WTC11 (cell line): ENCODE data around the gene CCDC57. TPM values are rescaled to one million over a fixed set of nuclear protein-coding genes. Genes with fewer than 3 reads are reported as not detected.

ENCODE experiments used
- ATAC-seq: fragments of 200-7000 bp; cut with Tn5 transposase; 2 replicates; pipeline ENCODE4 v1.10.0; 2021; ENCODE audit warnings: mild to moderate bottlenecking, moderate library complexity
- CTCF ChIA-PET: fragments of 300-600 bp; sonication (Branson Sonifier 250); formaldehyde crosslinking; loops from one replicate; lab custom pipeline; 2021; ENCODE audit warnings: antibody characterized with exemption; lab: Charles Lee
- POLR2A ChIA-PET: fragments of 350-600 bp; sonication (Branson Sonifier 250); formaldehyde crosslinking; loops from one replicate; lab custom pipeline; 2021; ENCODE audit warnings: antibody characterized with exemption; lab: Charles Lee
- DNase-seq: peaks from one replicate; pipeline ENCODE4 v3.0.0; 2021; ENCODE audit warnings: low spot score
- H3K27ac Mint-ChIP-seq: 2 replicates; pipeline ENCODE4 v1.8.0; 2021; ENCODE audit warnings: mixed read lengths
- H3K27me3 Mint-ChIP-seq: 2 replicates; pipeline ENCODE4 v1.8.0; 2021; ENCODE audit warnings: low read depth, mild to moderate bottlenecking, moderate library complexity, mixed read lengths
- H3K36me3 Mint-ChIP-seq: 2 replicates; pipeline ENCODE4 v1.8.0; 2021; ENCODE audit warnings: mixed read lengths
- H3K4me1 Mint-ChIP-seq: 2 replicates; pipeline ENCODE4 v1.8.0; 2022; ENCODE audit warnings: mixed read lengths
- H3K4me3 Mint-ChIP-seq: 2 replicates; pipeline ENCODE4 v1.8.0; 2021; ENCODE audit warnings: mild to moderate bottlenecking, moderate library complexity, mixed read lengths
- H3K9me3 Mint-ChIP-seq: 2 replicates; pipeline ENCODE4 v1.8.0; 2021; ENCODE audit warnings: mixed read lengths
- ATF1 ChIP-seq: sonication (generic); formaldehyde crosslinking; IDR thresholded peaks from 2 replicates; pipeline ENCODE4 v1.8.1; 2023; ENCODE audit warnings: mild to moderate bottlenecking, moderate library complexity, missing genetic modification reagents
- CBFB ChIP-seq: sonication (generic); formaldehyde crosslinking; IDR thresholded peaks from 2 replicates; pipeline ENCODE4 v1.8.1; 2022; ENCODE audit warnings: mild to moderate bottlenecking, low read depth, missing genetic modification reagents
- ELF4 ChIP-seq: sonication (generic); formaldehyde crosslinking; IDR thresholded peaks from 2 replicates; pipeline ENCODE4 v1.8.1; 2022; ENCODE audit warnings: low read depth, mild to moderate bottlenecking, moderate library complexity, missing genetic modification reagents
- ESRRA ChIP-seq: sonication (generic); formaldehyde crosslinking; IDR thresholded peaks from 2 replicates; pipeline ENCODE4 v1.8.1; 2022; ENCODE audit warnings: mild to moderate bottlenecking, missing genetic modification reagents, borderline replicate concordance
- ETV6 ChIP-seq: sonication (generic); formaldehyde crosslinking; IDR thresholded peaks from 2 replicates; pipeline ENCODE4 v1.8.1; 2022; ENCODE audit warnings: mild to moderate bottlenecking, missing genetic modification reagents
- FOXK1 ChIP-seq: sonication (generic); formaldehyde crosslinking; IDR thresholded peaks from 2 replicates; pipeline ENCODE4 v1.8.0; 2022; ENCODE audit warnings: mild to moderate bottlenecking, moderate library complexity, missing genetic modification reagents
- GTF2I ChIP-seq: fragments of 250-450 bp; sonication (Bioruptor Pico); conservative IDR thresholded peaks from 2 replicates; pipeline ENCODE4 v1.4.0; 2021; ENCODE audit warnings: mild to moderate bottlenecking
- HMGA2 ChIP-seq: fragments of 250-450 bp; sonication (Bioruptor Pico); IDR thresholded peaks from 2 replicates; pipeline ENCODE4 v1.4.0; 2021; ENCODE audit warnings: mild to moderate bottlenecking, moderate library complexity
- KAT7 ChIP-seq: sonication (generic); formaldehyde crosslinking; IDR thresholded peaks from 2 replicates; pipeline ENCODE4 v1.8.1; 2023; ENCODE audit warnings: missing genetic modification reagents, mild to moderate bottlenecking, borderline replicate concordance
- MYBL2 ChIP-seq: sonication (generic); formaldehyde crosslinking; IDR thresholded peaks from 2 replicates; pipeline ENCODE4 v1.8.1; 2023; ENCODE audit warnings: mild to moderate bottlenecking, moderate library complexity, missing genetic modification reagents
- NFYB ChIP-seq: sonication (generic); formaldehyde crosslinking; conservative IDR thresholded peaks from 2 replicates; pipeline ENCODE4 v1.8.0; 2022; ENCODE audit warnings: low read depth, missing genetic modification reagents
- NR3C1 ChIP-seq: sonication (generic); formaldehyde crosslinking; conservative IDR thresholded peaks from 2 replicates; pipeline ENCODE4 v1.8.1; 2023; ENCODE audit warnings: low read depth, mild to moderate bottlenecking, missing genetic modification reagents
- OVOL2 ChIP-seq: fragments of 250-450 bp; sonication (Bioruptor Pico); IDR thresholded peaks from 2 replicates; pipeline ENCODE4 v1.9.0; 2021; ENCODE audit warnings: mild to moderate bottlenecking, borderline replicate concordance
- TP53 ChIP-seq: sonication (generic); formaldehyde crosslinking; IDR thresholded peaks from 2 replicates; pipeline ENCODE4 v1.8.1; 2023; ENCODE audit warnings: mild to moderate bottlenecking, missing genetic modification reagents
- ZNF138 ChIP-seq: sonication (generic); formaldehyde crosslinking; conservative IDR thresholded peaks from 2 replicates; pipeline ENCODE4 v1.8.1; 2022; ENCODE audit warnings: mild to moderate bottlenecking, moderate library complexity, missing genetic modification reagents
- ZNF219 ChIP-seq: sonication (generic); formaldehyde crosslinking; IDR thresholded peaks from 2 replicates; pipeline ENCODE4 v1.8.0; 2023; ENCODE audit warnings: missing genetic modification reagents, mild to moderate bottlenecking, borderline replicate concordance
- ZNF671 ChIP-seq: fragments of 250-450 bp; sonication (Bioruptor Pico); IDR thresholded peaks from 2 replicates; pipeline ENCODE4 v1.8.0; 2021; ENCODE audit warnings: mild to moderate bottlenecking
- total RNA-seq: library from RNA; stranded (reverse); gene quantifications from 3 replicates; pipeline ENCODE4 v1.2.3, GENCODE V29; 2021
- TF ChIP-seq, protein P1 (sequence below): sonication (generic); formaldehyde crosslinking; IDR thresholded peaks from 2 replicates; pipeline ENCODE4 v1.8.1; 2023; ENCODE audit warnings: mild to moderate bottlenecking, missing genetic modification reagents, moderate library complexity
- TF ChIP-seq, protein P2 (sequence below): sonication (generic); formaldehyde crosslinking; IDR thresholded peaks from 2 replicates; pipeline ENCODE4 v1.8.0; 2023; ENCODE audit warnings: mild to moderate bottlenecking, missing genetic modification reagents
- TF ChIP-seq, protein P3 (sequence below): fragments of 250-450 bp; sonication (Bioruptor Pico); IDR thresholded peaks from 2 replicates; pipeline ENCODE4 v2.1.2; 2022; ENCODE audit warnings: mild to moderate bottlenecking, moderate library complexity
- TF ChIP-seq, protein P4 (sequence below): sonication (generic); formaldehyde crosslinking; IDR thresholded peaks from 2 replicates; pipeline ENCODE4 v1.8.0; 2023; ENCODE audit warnings: missing genetic modification reagents, mild to moderate bottlenecking, borderline replicate concordance
- TF ChIP-seq, protein P5 (sequence below): sonication (generic); formaldehyde crosslinking; IDR thresholded peaks from 2 replicates; pipeline ENCODE4 v1.8.1; 2022; ENCODE audit warnings: missing genetic modification reagents, borderline replicate concordance
- TF ChIP-seq, protein P6 (sequence below): fragments of 250-450 bp; sonication (Bioruptor Pico); IDR thresholded peaks from 2 replicates; pipeline ENCODE4 v1.9.0; 2021; ENCODE audit warnings: moderate library complexity, mild to moderate bottlenecking, inconsistent platforms, borderline replicate concordance
- TF ChIP-seq, protein P7 (sequence below): sonication (generic); formaldehyde crosslinking; IDR thresholded peaks from 2 replicates; pipeline ENCODE4 v1.8.1; 2023; ENCODE audit warnings: mild to moderate bottlenecking, moderate library complexity, missing genetic modification reagents

The CCDC57 gene
- total RNA-seq, 1 experiment from 2014 or later = 20.0 TPM

DNA sequence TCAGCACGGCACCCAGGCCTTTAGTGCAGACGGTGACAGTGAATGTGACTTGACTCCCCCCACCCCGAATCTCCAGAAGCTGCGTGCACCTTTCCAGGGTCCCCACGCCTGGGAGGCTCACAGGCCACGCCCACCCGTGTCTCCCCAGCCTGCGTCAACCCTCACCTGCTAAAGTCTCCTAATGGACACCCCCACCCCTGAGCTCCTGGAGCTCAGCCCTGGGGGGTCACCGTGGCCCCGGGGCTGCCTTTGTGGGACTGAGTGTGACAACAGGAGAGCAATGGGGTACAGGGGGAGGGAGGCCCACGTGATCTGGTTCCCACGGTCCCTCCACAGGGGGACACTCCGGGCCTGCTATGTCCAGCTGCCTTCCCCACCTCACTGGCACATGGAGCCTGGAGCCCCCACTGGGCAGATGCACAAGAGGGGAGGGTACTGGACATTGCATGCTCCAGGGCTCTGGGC lies 107.2 kb downstream of the CCDC57 start:
- CTCF ChIA-PET = interaction anchor here (0.6 to 2.8 kb wide), 29 partner anchors 7 to 167 kb away, joined by 3 to 25 read pairs (median 5); partner anchors contain the start of genes CCDC57, CENPX, CSNK1D and DCXR
- POLR2A ChIA-PET = no interaction called here

DNA sequence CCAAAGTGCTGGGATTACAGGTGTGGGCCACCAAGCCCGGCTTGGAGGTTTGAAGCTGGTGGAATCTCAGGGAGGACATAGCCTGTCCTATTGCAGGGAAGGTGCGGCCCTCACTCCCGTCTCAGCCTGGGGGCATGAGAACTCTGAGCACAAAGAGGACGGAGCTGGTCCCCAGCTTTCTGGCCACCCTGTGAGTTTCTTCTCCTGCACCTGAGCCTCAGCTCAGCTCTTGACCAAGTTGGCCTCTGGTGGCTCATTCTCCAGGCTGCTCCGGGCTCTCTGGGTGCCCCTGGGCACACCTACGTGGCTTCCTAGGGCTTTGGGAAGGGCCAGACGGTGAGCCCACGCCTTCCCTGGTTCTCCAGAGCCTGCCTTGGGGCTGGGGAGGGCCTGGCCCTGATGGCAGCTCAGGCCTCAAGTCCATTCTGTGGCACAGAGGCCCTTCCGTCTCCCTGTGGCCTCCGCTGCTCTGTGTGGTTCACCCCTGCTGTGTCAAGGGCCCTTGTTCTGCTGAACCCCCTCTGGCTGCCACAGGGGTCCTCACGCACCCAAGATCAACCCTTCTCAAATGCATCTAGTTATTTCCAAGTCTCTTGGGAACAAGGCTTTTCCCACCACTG lies 107.7 kb downstream of the CCDC57 start:
- CTCF ChIA-PET = interaction anchor here (1.5 to 2.8 kb wide), 3 partner anchors 41 to 84 kb away, joined by 3 to 18 read pairs (median 13); partner anchors contain the start of gene RAC3
- no peaks in the 10 kb centered on the region for H3K36me3 Mint-ChIP-seq
- H3K4me3 Mint-ChIP-seq = no peak overlapping the region
- DNase-seq (no peak), ATAC-seq (no peak)
- H3K9me3 Mint-ChIP-seq = no peaks in the 10 kb centered on the region
- POLR2A ChIA-PET = interaction anchor here (1.0 to 1.3 kb wide), 2 partner anchors 41 to 67 kb away, joined by 3 to 5 read pairs; partner anchors contain the start of gene DCXR
- H3K27me3 Mint-ChIP-seq = peaks cover 20% of the 10 kb centered on the region
- peaks cover 53% of the 10 kb centered on the region for H3K4me1 Mint-ChIP-seq
- H3K27ac Mint-ChIP-seq = no peak overlapping the region; the same call in 1 of the 2 replicates
- TF ChIP-seq OVOL2 (CRISPR knock-in tag) (no peak), KAT7 (CRISPR knock-in tag) (no peak), ESRRA (no peak), ZNF138 (CRISPR knock-in tag) (no peak)
- TF ChIP-seq, protein P1, sequence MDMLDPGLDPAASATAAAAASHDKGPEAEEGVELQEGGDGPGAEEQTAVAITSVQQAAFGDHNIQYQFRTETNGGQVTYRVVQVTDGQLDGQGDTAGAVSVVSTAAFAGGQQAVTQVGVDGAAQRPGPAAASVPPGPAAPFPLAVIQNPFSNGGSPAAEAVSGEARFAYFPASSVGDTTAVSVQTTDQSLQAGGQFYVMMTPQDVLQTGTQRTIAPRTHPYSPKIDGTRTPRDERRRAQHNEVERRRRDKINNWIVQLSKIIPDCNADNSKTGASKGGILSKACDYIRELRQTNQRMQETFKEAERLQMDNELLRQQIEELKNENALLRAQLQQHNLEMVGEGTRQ = no peak
- TF ChIP-seq, protein P2, sequence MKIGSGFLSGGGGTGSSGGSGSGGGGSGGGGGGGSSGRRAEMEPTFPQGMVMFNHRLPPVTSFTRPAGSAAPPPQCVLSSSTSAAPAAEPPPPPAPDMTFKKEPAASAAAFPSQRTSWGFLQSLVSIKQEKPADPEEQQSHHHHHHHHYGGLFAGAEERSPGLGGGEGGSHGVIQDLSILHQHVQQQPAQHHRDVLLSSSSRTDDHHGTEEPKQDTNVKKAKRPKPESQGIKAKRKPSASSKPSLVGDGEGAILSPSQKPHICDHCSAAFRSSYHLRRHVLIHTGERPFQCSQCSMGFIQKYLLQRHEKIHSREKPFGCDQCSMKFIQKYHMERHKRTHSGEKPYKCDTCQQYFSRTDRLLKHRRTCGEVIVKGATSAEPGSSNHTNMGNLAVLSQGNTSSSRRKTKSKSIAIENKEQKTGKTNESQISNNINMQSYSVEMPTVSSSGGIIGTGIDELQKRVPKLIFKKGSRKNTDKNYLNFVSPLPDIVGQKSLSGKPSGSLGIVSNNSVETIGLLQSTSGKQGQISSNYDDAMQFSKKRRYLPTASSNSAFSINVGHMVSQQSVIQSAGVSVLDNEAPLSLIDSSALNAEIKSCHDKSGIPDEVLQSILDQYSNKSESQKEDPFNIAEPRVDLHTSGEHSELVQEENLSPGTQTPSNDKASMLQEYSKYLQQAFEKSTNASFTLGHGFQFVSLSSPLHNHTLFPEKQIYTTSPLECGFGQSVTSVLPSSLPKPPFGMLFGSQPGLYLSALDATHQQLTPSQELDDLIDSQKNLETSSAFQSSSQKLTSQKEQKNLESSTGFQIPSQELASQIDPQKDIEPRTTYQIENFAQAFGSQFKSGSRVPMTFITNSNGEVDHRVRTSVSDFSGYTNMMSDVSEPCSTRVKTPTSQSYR (CRISPR knock-in tag) = no peak
- TF ChIP-seq, protein P3, sequence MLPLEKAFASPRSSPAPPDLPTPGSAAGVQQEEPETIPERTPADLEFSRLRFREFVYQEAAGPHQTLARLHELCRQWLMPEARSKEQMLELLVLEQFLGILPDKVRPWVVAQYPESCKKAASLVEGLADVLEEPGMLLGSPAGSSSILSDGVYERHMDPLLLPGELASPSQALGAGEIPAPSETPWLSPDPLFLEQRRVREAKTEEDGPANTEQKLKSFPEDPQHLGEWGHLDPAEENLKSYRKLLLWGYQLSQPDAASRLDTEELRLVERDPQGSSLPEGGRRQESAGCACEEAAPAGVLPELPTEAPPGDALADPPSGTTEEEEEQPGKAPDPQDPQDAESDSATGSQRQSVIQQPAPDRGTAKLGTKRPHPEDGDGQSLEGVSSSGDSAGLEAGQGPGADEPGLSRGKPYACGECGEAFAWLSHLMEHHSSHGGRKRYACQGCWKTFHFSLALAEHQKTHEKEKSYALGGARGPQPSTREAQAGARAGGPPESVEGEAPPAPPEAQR (CRISPR knock-in tag) = no peak
- TF ChIP-seq, protein P4, sequence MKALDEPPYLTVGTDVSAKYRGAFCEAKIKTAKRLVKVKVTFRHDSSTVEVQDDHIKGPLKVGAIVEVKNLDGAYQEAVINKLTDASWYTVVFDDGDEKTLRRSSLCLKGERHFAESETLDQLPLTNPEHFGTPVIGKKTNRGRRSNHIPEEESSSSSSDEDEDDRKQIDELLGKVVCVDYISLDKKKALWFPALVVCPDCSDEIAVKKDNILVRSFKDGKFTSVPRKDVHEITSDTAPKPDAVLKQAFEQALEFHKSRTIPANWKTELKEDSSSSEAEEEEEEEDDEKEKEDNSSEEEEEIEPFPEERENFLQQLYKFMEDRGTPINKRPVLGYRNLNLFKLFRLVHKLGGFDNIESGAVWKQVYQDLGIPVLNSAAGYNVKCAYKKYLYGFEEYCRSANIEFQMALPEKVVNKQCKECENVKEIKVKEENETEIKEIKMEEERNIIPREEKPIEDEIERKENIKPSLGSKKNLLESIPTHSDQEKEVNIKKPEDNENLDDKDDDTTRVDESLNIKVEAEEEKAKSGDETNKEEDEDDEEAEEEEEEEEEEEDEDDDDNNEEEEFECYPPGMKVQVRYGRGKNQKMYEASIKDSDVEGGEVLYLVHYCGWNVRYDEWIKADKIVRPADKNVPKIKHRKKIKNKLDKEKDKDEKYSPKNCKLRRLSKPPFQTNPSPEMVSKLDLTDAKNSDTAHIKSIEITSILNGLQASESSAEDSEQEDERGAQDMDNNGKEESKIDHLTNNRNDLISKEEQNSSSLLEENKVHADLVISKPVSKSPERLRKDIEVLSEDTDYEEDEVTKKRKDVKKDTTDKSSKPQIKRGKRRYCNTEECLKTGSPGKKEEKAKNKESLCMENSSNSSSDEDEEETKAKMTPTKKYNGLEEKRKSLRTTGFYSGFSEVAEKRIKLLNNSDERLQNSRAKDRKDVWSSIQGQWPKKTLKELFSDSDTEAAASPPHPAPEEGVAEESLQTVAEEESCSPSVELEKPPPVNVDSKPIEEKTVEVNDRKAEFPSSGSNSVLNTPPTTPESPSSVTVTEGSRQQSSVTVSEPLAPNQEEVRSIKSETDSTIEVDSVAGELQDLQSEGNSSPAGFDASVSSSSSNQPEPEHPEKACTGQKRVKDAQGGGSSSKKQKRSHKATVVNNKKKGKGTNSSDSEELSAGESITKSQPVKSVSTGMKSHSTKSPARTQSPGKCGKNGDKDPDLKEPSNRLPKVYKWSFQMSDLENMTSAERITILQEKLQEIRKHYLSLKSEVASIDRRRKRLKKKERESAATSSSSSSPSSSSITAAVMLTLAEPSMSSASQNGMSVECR = no peak

More for the DNA sequence above, 107.2 kb downstream of the CCDC57 start:
- TF ChIP-seq TP53 (CRISPR knock-in tag) (no peak; the same call in 1 of the 2 replicates), MYBL2 (CRISPR knock-in tag) (no peak), NFYB (no peak), GTF2I (CRISPR knock-in tag) (no peak), CBFB (CRISPR knock-in tag) (no peak), ZNF671 (CRISPR knock-in tag) (no peak), ZNF219 (CRISPR knock-in tag) (no peak), NR3C1 (no peak), FOXK1 (no peak), HMGA2 (CRISPR knock-in tag) (no peak), ATF1 (CRISPR knock-in tag) (no peak), ETV6 (CRISPR knock-in tag) (no peak), ELF4 (CRISPR knock-in tag) (no peak)
- TF ChIP-seq, protein P5, sequence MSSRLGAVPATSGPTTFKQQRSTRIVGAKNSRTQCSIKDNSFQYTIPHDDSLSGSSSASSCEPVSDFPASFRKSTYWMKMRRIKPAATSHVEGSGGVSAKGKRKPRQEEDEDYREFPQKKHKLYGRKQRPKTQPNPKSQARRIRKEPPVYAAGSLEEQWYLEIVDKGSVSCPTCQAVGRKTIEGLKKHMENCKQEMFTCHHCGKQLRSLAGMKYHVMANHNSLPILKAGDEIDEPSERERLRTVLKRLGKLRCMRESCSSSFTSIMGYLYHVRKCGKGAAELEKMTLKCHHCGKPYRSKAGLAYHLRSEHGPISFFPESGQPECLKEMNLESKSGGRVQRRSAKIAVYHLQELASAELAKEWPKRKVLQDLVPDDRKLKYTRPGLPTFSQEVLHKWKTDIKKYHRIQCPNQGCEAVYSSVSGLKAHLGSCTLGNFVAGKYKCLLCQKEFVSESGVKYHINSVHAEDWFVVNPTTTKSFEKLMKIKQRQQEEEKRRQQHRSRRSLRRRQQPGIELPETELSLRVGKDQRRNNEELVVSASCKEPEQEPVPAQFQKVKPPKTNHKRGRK (CRISPR knock-in tag) = no peak
- TF ChIP-seq, protein P6, sequence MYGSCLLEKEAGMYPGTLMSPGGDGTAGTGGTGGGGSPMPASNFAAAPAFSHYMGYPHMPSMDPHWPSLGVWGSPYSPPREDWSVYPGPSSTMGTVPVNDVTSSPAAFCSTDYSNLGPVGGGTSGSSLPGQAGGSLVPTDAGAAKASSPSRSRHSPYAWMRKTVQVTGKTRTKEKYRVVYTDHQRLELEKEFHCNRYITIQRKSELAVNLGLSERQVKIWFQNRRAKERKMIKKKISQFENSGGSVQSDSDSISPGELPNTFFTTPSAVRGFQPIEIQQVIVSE (CRISPR knock-in tag) = no peak
- TF ChIP-seq, protein P7, sequence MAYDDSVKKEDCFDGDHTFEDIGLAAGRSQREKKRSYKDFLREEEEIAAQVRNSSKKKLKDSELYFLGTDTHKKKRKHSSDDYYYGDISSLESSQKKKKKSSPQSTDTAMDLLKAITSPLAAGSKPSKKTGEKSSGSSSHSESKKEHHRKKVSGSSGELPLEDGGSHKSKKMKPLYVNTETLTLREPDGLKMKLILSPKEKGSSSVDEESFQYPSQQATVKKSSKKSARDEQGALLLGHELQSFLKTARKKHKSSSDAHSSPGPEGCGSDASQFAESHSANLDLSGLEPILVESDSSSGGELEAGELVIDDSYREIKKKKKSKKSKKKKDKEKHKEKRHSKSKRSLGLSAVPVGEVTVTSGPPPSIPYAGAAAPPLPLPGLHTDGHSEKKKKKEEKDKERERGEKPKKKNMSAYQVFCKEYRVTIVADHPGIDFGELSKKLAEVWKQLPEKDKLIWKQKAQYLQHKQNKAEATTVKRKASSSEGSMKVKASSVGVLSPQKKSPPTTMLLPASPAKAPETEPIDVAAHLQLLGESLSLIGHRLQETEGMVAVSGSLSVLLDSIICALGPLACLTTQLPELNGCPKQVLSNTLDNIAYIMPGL (CRISPR knock-in tag) = no peak
- TF ChIP-seq, protein P1 = no peak
- TF ChIP-seq, all 79 proteins: peak for 0
- peaks cover 26% of the 10 kb centered on the region for H3K27me3 Mint-ChIP-seq
- no peaks in the 10 kb centered on the region for H3K36me3 Mint-ChIP-seq
- H3K4me3 Mint-ChIP-seq = no peak overlapping the region
- H3K4me1 Mint-ChIP-seq = peaks cover 48% of the 10 kb centered on the region
- no peak for ATAC-seq
- no peak overlapping the region for H3K27ac Mint-ChIP-seq
- DNase-seq = no peak
- H3K9me3 Mint-ChIP-seq = no peaks in the 10 kb centered on the region
